Stimulated activated CD8-positive, alpha-beta memory T cell treated with anti-CD3 and anti-CD28 coated beads, Interleukin-4, amount 100 ng/mL, for 4 hours (primary cell): ENCODE measurements around the gene NLRP6.
"Not testable (repeated sequence)": the region's sequence is repeated elsewhere in the genome, so short reads cannot be mapped to it uniquely, and the experiment has no call there.

ENCODE experiments used
- DNase-seq, 2 donors: peaks; one replicate each; pipeline ENCODE4 v3.0.0-alpha.2; 2020; ENCODE audit warnings: low read depth in 2 of 2, low spot score in 1 of 2

Gene NLRP6

GRCh38 chr11:278001-278951, at the start of gene NLRP6:
NLRP6 (plus strand) TSS chr11:278407; CDS start chr11:278570, 163 bp downstream.
- DNase-seq = no peak

GRCh38 chr11:230431-230830, 47.8 kb upstream of the NLRP6 start:
- DNase-seq = no peak

GRCh38 chr11:232783-233565, 45.2 kb upstream of the NLRP6 start:
- DNase-seq = no peak

- no peak for DNase-seq
Observed at GRCh38 chr11:235180-235579, 43.0 kb upstream of the NLRP6 start.

DNA sequence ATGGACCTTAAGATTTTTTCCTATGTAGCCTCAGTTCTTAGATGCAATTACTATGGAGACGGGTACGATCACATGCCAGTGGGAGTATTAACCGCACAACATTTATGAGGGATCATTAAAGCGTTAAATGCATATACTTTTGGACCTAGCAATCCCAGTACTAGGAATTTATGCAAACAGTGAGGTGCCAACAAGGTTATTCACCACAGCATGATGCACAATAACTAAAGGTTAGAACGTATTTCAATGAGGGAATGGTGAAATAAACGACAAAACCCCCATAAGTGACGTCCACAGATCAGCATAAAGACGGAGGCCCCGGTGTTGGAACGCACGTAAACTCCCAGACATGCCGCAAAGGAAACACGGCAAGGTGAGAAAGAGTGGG, 42.6 kb upstream of the NLRP6 start:
- peak; percentile 48 to 55 for DNase-seq

DNA sequence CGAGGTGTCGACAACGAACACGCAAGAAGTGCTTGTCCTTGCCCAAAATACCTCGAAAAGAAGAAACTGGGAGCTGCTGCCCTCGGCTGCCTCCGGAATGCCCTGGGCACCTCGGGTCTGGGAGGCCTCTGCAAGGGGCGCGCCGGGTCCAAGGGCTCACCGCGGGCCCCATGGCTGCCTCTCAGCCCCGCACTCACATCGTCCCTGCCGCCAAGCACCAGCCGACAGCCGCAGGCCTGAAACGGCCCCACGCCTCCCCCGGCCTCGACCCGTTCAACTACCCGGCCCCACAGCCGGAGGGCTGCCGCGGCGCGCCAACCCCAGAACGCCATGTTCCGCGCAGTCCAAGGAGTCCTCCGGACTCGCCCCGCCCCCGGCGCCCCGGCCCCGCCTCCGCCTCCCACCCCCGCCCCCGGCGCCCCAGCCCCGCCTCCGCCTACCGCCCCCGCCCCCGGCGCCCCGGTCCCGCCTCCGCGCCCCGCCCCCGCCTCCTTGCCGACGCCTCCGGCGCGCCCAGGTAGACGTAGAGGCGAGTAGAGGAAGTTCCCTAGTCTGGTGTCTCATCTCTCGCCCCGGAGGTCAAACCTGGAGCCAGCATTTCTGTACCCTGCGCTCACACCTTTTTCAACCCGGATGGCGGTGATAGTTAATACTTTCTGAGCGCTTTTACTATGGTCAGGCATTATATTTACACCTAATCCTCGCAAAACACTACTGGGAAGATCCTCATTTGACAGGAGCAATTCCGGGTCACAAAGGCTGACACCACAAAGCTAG, 42.0 kb upstream of the NLRP6 start, which contains the start of gene SIRT3:
TSS of gene SIRT3 (minus strand) at position 346 of the 777 bp plus-strand sequence. CDS start at position 332, 14 bp downstream.
- DNase-seq = peak; percentile 52 to 61

- DNase-seq = peak; percentile 66 to 81
Observed at GRCh38 chr11:236774-237767, 41.1 kb upstream of the NLRP6 start, which contains the start of gene PSMD13. PSMD13 (plus strand) TSS chr11:236976; CDS start chr11:237050, 74 bp downstream.

DNA sequence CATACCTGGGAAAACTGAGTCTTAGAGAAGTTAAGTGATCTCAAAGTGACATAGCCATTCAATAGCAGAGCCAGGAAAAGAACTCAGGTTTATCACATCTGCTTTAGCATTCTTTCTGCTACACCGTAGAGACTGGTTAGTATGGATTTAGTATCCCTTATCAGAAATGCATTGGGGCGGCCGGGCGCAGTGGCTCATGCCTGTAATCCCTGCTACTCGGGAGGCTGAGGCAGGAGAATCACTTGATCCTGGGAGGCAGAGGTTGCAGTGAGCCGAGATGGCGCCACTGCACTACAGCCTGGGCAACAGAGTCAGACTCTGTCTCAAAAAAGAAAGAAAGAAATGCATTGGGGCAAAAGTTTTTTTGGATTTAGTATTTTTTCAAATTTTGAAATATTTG, 39.9 kb upstream of the NLRP6 start:
- DNase-seq = not testable (repeated sequence)

DNA sequence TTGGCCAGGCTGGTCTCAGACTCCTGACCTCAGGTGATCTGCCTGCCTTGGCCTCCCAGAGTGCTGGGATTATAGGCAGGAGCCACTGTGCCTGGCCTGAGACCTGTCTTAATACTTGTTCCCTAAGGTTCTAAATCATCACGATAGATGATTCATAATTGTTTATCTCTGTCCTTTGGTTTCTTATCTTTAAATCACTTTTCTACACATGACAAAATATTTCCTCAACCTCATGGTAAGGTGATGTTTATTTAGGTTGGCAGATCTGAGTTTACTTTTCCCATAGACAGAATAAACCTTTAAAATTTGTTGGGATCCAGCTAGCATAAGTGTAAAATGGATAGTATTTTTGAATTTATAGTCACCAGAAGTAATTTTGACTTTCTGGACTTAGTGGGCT, 37.9 kb upstream of the NLRP6 start:
- no peak for DNase-seq

DNA sequence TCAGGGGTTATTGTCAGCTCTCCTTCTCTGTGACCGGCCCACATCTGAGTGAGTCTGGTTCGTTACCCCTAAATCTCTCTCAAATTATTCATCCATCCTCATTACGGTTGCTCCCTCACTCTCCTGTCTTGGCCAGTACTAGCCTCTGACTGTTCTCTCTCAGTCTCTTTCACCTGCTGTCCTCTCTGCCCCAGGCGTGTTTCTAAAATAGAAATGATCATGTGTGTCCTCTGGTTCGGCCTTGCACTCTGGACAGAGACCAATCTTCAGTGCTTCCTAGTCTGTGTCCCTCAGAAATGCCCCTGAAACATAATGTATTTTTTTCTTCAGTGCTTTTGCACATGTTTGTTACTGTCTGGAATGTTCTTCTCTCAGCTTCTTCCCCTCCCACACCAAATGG, 36.6 kb upstream of the NLRP6 start:
- DNase-seq = no peak

GRCh38 chr11:244376-244775, 33.8 kb upstream of the NLRP6 start:
- DNase-seq = no peak

- DNase-seq = no peak
Observed at GRCh38 chr11:249062-249461, 29.1 kb upstream of the NLRP6 start.

DNA sequence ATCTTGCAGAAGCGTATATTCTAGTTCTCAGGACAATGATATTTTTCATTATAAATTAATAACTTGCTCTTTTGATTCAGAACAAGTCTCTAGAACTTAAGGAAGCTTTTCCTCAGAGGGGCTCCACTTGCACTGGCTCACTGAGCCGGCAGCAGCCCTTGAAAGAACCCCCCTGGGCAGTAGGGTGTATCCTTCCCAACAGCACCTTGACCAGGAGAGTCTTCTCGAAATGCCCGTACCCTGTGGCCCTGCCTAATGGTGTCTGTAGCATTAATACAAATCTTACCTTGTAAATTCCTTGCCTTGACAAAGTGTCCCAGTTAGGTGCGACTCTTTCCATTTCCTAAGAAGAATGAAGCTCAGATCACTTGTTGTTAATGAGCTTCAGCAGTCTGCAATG, 27.9 kb upstream of the NLRP6 start:
- no peak for DNase-seq

DNA sequence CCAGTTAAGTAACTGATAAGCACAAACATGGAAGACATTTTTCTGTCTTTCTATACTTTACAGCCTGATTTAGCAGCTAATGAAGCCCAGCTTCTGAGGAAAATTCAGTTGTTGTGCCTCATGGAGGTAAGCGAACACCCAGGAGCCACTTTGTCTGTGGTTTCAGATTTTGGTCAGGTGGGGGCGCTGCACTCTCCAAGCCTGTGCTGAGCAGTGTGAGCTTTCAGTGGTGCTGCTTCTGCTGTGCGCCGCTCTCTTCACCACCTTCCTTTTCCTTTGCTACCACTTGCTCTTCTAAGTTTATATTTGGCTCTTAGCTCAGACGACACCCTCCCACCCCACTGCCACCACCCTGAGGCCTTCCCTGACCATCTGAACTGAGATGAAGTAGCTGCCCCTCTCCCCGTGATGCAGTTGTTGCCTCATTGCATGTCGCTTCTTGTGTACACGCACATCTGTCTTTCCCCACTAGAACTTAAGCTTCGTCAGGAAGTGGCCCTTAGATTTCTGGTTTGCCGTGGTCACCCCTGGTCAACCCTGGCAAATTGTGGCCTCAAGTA, 27.4 kb upstream of the NLRP6 start:
- peak; percentile 64 for DNase-seq

DNA sequence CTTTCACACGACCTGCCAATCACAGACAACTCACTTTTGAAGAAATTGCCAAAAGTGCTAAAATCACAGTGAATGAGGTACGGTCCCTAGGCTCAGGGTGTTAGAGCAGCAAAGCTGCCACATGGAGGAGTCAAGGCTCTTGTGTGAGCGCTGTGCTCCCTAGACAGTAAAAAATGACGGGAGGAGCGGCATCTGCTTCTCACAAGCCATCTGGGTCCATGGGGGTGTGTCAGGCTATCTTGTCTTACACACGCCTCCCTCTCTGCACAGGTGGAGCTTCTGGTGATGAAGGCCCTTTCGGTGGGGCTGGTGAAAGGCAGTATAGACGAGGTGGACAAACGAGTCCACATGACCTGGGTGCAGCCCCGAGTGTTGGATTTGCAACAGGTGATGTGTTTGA, 26.7 kb upstream of the NLRP6 start:
- DNase-seq = no peak

GRCh38 chr11:252666-253065, 25.5 kb upstream of the NLRP6 start:
- no peak for DNase-seq

DNA sequence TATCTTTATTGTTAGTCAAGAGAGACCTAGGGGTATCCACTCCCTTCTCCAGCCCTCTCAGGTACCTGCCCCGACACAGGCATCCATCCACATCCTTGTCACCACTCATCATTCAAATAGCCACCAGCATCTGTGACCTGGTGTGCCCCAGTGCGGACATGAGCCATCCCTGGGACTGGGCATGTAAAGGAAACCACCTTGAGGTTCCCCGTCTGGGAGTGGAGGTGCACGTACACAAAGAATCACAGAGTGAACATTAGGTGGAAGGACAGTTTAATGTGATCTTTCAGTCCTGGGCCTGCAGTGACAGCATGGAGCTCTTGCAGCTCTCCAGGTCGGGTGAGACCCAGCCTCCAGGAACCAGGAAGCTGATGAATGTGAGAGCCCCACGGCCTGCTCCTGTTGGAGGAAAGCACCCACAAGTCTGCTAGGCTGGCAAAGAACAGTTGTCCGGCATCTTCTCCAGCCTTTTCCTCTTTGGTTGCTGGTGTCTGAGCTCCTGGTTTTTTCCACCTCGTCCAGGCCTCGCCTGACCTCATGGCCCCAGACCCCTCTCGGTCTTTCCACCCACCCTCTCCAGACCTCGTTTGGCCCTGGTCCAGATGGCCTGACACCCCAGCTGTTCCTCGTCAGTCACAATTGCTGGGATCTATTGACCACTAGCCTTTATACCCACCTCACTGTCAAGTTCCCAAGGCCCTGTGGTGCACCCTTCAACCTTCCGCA, 24.9 kb upstream of the NLRP6 start:
- DNase-seq = no peak

GRCh38 chr11:253886-254270, 24.3 kb upstream of the NLRP6 start:
- no peak for DNase-seq

- no peak for DNase-seq
Observed at GRCh38 chr11:255176-255575, 23.0 kb upstream of the NLRP6 start.
